Adrenal gland (tissue), 12 donors: Measurements from ENCODE around the gene KDM4C. TPM values are rescaled to one million over a fixed set of nuclear protein-coding genes. Genes with fewer than 3 reads are reported as not detected.

Source experiments
- DNase-seq, 7 donors: peaks; one replicate each; pipeline ENCODE4 v3.0.0-alpha.2; 2019 to 2020
- H3K27ac ChIP-seq, 5 donors: fragments of 200-600 bp; sonication (generic) in 4 of 5; 1 replicate in 3 of 5; 2 replicates in 2 of 5; pipeline versions ENCODE4 v1.5.1 to v1.8.0; 2016 to 2020; ENCODE audit warnings: mild to moderate bottlenecking in 1 of 5
- H3K27me3 ChIP-seq: fragments of 200-600 bp; 2 replicates; pipeline ENCODE4 v1.8.0; 2021
- H3K36me3 ChIP-seq, 2 donors: fragments of 200-600 bp; replicated peaks in 1 of 2; 1 replicate in 1 of 2; 2 replicates in 1 of 2; pipeline versions ENCODE4 v1.5.1 to v1.8.0; 2018 to 2022
- H3K4me1 ChIP-seq, 2 donors: fragments of 200-600 bp; replicated peaks in 1 of 2; 1 replicate in 1 of 2; 2 replicates in 1 of 2; pipeline versions ENCODE4 v1.5.1 to v1.8.0; 2018 to 2021
- H3K4me3 ChIP-seq, 4 donors: fragments of 200-600 bp; sonication (generic) in 3 of 4; one replicate each; pipeline ENCODE4 v1.5.1; 2016 to 2018
- H3K9me3 ChIP-seq, 3 donors: fragments of 200-600 bp; sonication (generic) in 1 of 3; replicated peaks in 1 of 3; 1 replicate in 2 of 3; 2 replicates in 1 of 3; pipeline versions ENCODE4 v1.5.1 to v1.8.0; 2016 to 2021
- POLR2A ChIP-seq, 2 donors: fragments of 450-650 bp; IDR thresholded peaks; one replicate each; pipeline ENCODE4 v1.6.1; 2017; ENCODE audit warnings: antibody characterized with exemption in 2 of 2, mild to moderate bottlenecking in 2 of 2, moderate library complexity in 1 of 2
- WGBS, 4 donors: extraction: QIAGEN DNeasy Blood & Tissue Kit in 2 of 4; methylation state at CpG; one replicate each; pipeline versions ENCODE4 v1.1.5 to v1.1.7; 2013 to 2017; 5-methylcytosine and 5-hydroxymethylcytosine counted together
- intact Hi-C, 2 donors: fragments of 100-400 bp; cut with DNase I; formaldehyde crosslinking; loops; one replicate each; pipeline versions ENCODE4 v1.14.1 to v1.15.0; 2022 to 2023
- polyA plus RNA-seq, 3 donors: library from polyadenylated mRNA; stranded (reverse); fragments of 200-250 nt in 2 of 3; fragments of 350-450 nt in 1 of 3; fragmentation: Illumina TruSeq in 1 of 3; extraction: RNeasy Lipid Tissue Mini Kit (QIAGEN cat#74804) in 1 of 3; gene quantifications; one replicate each; pipeline ENCODE4 v1.2.3, GENCODE V29; 2013 to 2014
- total RNA-seq, 9 donors: library from RNA; depleted of rRNA in 4 of 9; stranded (reverse); fragments of >200 nt in 4 of 9; fragments of 120-200 nt in 1 of 9; fragmentation: NEBNext Ultra II Directional in 1 of 9; extraction: Animal tissue kit (Norgen Biotek cat#: 25700) in 1 of 9; gene quantifications; one replicate each; pipeline versions ENCODE4 v1.1.0 to v1.2.4, GENCODE V29; 2013 to 2023
- TF ChIP-seq, protein P1 (sequence below), 6 experiments: fragments of 450-650 bp in 4 of 6; fragments of 200-600 bp in 2 of 6; sonication (generic) in 1 of 6; IDR thresholded peaks; 1 replicate in 5 of 6; 2 replicates in 1 of 6; pipeline versions ENCODE4 v1.5.1 to v1.8.0; 2016 to 2021; ENCODE audit warnings: antibody characterized with exemption in 6 of 6, mild to moderate bottlenecking in 2 of 6, moderate library complexity in 1 of 6
- donor health status: healthy with polysubstance abuse.
- donor health status: Bipolar disorder and iron deficiency.
- donor health status: DM: yes; HTN: yes; CAD: no.
- donor health status: DM: no; HTN: no; CAD: no.
- donor health status: DM: no; HTN: no; CAD: no.
- donor health status: DM: yes; HTN: yes; CAD: no.

KDM4C gene
- total and polyA plus RNA-seq, 12 donors, result 7.9 to 33.4 (median 23.3) TPM

DNA sequence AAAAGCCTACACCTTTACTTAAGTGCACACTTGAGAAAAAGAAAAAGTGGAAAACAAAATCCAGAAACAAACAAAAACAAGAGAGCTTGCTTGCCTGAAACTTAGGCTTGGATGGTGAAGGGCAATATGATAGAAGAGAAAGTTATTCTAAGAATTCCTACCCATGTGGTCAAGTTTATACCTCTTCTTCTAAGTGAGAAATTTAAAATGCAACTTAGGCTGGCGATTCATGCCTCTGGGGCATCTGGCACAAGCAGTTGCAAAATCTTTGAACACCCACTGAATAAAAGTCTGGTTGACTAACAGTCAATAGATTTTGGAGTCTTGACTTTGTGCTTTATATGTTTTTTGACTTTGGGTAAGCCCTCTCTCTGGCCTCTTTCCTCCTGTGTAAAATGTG, 239.6 kb downstream of the KDM4C start:
- H3K4me3 ChIP-seq, result no peak overlapping the region
- H3K9me3 ChIP-seq, result no peaks in the 10 kb centered on the region
- no peak for TF ChIP-seq POLR2A (IDR thresholded peaks at IDR 0.05)
- TF ChIP-seq, protein P1, sequence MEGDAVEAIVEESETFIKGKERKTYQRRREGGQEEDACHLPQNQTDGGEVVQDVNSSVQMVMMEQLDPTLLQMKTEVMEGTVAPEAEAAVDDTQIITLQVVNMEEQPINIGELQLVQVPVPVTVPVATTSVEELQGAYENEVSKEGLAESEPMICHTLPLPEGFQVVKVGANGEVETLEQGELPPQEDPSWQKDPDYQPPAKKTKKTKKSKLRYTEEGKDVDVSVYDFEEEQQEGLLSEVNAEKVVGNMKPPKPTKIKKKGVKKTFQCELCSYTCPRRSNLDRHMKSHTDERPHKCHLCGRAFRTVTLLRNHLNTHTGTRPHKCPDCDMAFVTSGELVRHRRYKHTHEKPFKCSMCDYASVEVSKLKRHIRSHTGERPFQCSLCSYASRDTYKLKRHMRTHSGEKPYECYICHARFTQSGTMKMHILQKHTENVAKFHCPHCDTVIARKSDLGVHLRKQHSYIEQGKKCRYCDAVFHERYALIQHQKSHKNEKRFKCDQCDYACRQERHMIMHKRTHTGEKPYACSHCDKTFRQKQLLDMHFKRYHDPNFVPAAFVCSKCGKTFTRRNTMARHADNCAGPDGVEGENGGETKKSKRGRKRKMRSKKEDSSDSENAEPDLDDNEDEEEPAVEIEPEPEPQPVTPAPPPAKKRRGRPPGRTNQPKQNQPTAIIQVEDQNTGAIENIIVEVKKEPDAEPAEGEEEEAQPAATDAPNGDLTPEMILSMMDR (IDR thresholded peaks at IDR 0.05), result no peak
- DNase-seq, result no peak
- intact Hi-C loops, result no loop called here
- H3K4me1 ChIP-seq, result no peaks in the 10 kb centered on the region
- 86 to 96% (median 93%) methylated on average over 1 of the region's 1 CpG for WGBS, 4 donors
- no peaks in the 10 kb centered on the region for H3K27me3 ChIP-seq
- no peak overlapping the region for H3K27ac ChIP-seq
- H3K36me3 ChIP-seq, result no peaks in the 10 kb centered on the region

DNA sequence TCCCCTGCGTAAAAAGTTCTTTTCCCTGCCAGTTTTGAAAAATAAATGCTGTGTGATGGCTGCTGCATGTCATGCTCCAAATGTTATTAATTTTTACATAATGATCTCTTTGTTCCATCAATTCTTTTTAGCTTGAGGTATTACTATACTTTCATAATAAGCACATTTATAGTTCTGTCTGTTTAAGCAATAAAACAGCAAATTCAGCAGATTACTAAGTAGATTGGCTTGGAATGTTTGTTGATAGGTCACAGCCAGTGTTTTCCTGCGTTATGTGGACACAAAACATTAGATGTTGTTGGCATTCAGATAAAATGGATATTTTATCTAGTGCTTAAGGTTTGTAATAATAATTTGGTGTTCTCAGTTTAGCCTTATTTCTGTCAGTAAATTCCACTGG, 242.0 kb downstream of the KDM4C start:
- Histone ChIP-seq H3K36me3 (no peaks in the 10 kb centered on the region), H3K4me1 (no peaks in the 10 kb centered on the region), H3K9me3 (no peaks in the 10 kb centered on the region), H3K4me3 (no peak overlapping the region), H3K27me3 (no peaks in the 10 kb centered on the region), H3K27ac (no peak overlapping the region)
- TF ChIP-seq, protein P1 (IDR thresholded peaks at IDR 0.05), result no peak
- TF ChIP-seq POLR2A (IDR thresholded peaks at IDR 0.05), result no peak
- intact Hi-C loops, result no loop called here
- 85 to 90% (median 88%) methylated on average over 2 of the region's 2 CpGs for whole genome bisulfite sequencing, 4 donors
- DNase-seq, result no peak

DNA sequence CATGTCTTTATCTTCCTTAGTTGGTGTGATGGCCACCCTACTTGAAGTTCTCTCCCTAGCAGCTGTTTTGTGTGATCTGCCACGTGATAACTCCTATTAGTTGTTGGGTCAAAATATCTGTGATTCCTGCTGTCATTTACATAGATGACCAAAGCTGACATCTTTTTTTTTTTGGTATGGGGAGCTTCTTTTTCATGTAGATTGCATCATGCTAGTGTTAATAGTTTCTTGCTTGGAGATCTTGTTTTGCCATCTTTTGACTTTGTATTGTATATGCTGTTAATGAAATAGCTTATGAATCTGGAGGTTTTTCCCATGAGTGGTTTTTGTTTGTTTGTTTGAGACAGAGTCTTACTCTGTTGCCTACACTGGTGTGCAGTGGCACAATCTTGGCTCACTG, 243.8 kb downstream of the KDM4C start:
- WGBS, 4 donors, result 86 to 93% (median 89%) methylated on average over 1 of the region's 1 CpG
- Histone ChIP-seq H3K4me3 (no peak overlapping the region), H3K27me3 (no peaks in the 10 kb centered on the region), H3K4me1 (no peaks in the 10 kb centered on the region), H3K9me3 (no peaks in the 10 kb centered on the region), H3K27ac (no peak overlapping the region), H3K36me3 (no peaks in the 10 kb centered on the region)
- TF ChIP-seq POLR2A (IDR thresholded peaks at IDR 0.05), result no peak
- TF ChIP-seq, protein P1 (IDR thresholded peaks at IDR 0.05), result no peak
- intact Hi-C loops, result no loop called here
- no peak for DNase-seq

DNA sequence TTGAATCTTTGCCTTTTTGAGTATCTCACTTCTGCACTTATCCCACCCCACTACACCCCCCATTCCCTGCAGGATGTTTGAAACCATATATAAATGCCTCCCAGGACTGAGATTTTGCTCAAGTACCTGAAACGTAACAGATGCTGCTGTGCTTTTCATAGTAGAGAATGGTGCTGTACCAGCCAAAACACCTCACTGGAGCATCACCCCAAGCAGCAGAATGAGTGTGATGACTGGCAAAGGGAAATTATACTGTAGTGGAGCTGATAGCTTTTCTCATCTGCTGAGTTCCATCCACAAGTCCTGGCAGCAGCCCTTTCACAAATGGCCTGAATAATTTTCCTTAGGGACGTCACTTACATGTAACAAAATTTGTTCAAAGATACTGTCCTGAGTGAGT, 246.1 kb downstream of the KDM4C start:
- no peaks in the 10 kb centered on the region for H3K9me3 ChIP-seq
- H3K27me3 ChIP-seq, result no peaks in the 10 kb centered on the region
- H3K4me1 ChIP-seq, result no peaks in the 10 kb centered on the region
- no peak overlapping the region for H3K27ac ChIP-seq
- intact Hi-C loops, result no loop called here
- WGBS, 4 donors, result 81 to 91% (median 89%) methylated on average over 2 of the region's 2 CpGs
- DNase-seq, result no peak
- H3K4me3 ChIP-seq, result no peak overlapping the region
- H3K36me3 ChIP-seq, result peaks cover 0 to 4% of the 10 kb centered on the region in 2 donors
- no peak for TF ChIP-seq POLR2A (IDR thresholded peaks at IDR 0.05)
- TF ChIP-seq, protein P1 (IDR thresholded peaks at IDR 0.05), result no peak
